Aorta (tissue), 5 donors: ENCODE measurements around the gene SIGLEC10. TPM values are rescaled to one million over a fixed set of nuclear protein-coding genes. Genes with fewer than 3 reads are reported as not detected.
"Not testable (repeated sequence)": the region's sequence is repeated elsewhere in the genome, so short reads cannot be mapped to it uniquely, and the experiment has no call there.

ENCODE experiments used
- ATAC-seq: fragments of 200-7000 bp; cut with Tn5 transposase; one replicate; pipeline ENCODE4 v1.9.1; 2022; ENCODE audit warnings: moderate library complexity; ENCODE audit not compliant: low FRiP score
- DNase-seq, 2 donors: peaks; one replicate each; pipeline ENCODE4 v3.0.0-alpha.2; 2020
- H3K27ac ChIP-seq, 2 donors: one replicate each; pipeline ENCODE4 v1.5.1; 2013; ENCODE audit warnings: low read length in 2 of 2, mild to moderate bottlenecking in 2 of 2, moderate library complexity in 2 of 2, control low read depth in 1 of 2, inconsistent platforms in 1 of 2, low read depth in 1 of 2
- H3K27me3 ChIP-seq, 2 donors: one replicate each; pipeline ENCODE4 v1.6.1; 2013; ENCODE audit warnings: control low read depth in 1 of 2, low read length in 1 of 2, mild to moderate bottlenecking in 1 of 2, moderate library complexity in 1 of 2; ENCODE audit not compliant: insufficient read depth in 2 of 2, control insufficient read depth in 1 of 2
- H3K36me3 ChIP-seq, 2 donors: one replicate each; pipeline ENCODE4 v1.6.1; 2013; ENCODE audit warnings: control low read depth in 1 of 2, low read length in 1 of 2, mild to moderate bottlenecking in 1 of 2; ENCODE audit not compliant: insufficient read depth in 2 of 2, control insufficient read depth in 1 of 2
- H3K4me1 ChIP-seq, 2 donors: one replicate each; pipeline ENCODE4 v1.6.1; 2013; ENCODE audit warnings: low read length in 2 of 2, control low read depth in 1 of 2, mild to moderate bottlenecking in 1 of 2, moderate library complexity in 1 of 2; ENCODE audit not compliant: insufficient read depth in 2 of 2, control insufficient read depth in 1 of 2
- H3K4me3 ChIP-seq, 2 donors: one replicate each; pipeline ENCODE4 v1.5.1; 2013; ENCODE audit warnings: low read length in 2 of 2, control low read depth in 1 of 2, mild to moderate bottlenecking in 1 of 2
- H3K9me3 ChIP-seq: one replicate; pipeline ENCODE4 v1.6.1; 2013; ENCODE audit warnings: mild to moderate bottlenecking, low read length; ENCODE audit not compliant: control insufficient read depth
- WGBS, 2 donors: extraction: QIAGEN DNeasy Blood & Tissue Kit; methylation state at CpG; one replicate each; pipeline ENCODE4 v1.1.7; 2013; 5-methylcytosine and 5-hydroxymethylcytosine counted together
- intact Hi-C, 2 donors: fragments of 100-400 bp; cut with DNase I; formaldehyde crosslinking; loops; one replicate each; pipeline versions ENCODE4 v1.14.2 to v1.15.0; 2022
- polyA plus RNA-seq, 2 donors: library from polyadenylated mRNA; stranded (reverse); fragments of 200-250 nt; gene quantifications; one replicate each; pipeline ENCODE4 v1.2.3, GENCODE V29; 2013
- total RNA-seq, 2 donors: library from RNA; stranded (reverse); fragmentation: NEBNext Ultra II Directional; extraction: Animal tissue kit (Norgen Biotek cat#: 25700); gene quantifications; one replicate each; pipeline ENCODE4 v1.2.1, GENCODE V29; 2021
- donor health status: healthy with polysubstance abuse.
- donor health status: Bipolar disorder and iron deficiency.
- donor health status: DM: no; HTN: no; CAD: no.
- donor health status: DM: no; HTN: no; CAD: no.
- donor health status: DM: yes; HTN: yes; CAD: no.

SIGLEC10 gene
- total and polyA plus RNA-seq, 4 donors: 1.2 to 4.6 (median 4.3) TPM

GRCh38 chr19:51402117-51402516 is 15.3 kb downstream of the SIGLEC10 start:
- ATAC-seq (no peak), DNase-seq (peak in 1 of 2 donors; percentile 19)
- H3K9me3 ChIP-seq: peaks cover 4% of the 10 kb centered on the region
- no peaks in the 10 kb centered on the region for H3K27me3 ChIP-seq
- no peaks in the 10 kb centered on the region for H3K4me1 ChIP-seq
- 94 to 96% methylated on average over 9 of the region's 9 CpGs for WGBS, 2 donors
- no peak overlapping the region for H3K27ac ChIP-seq
- no peaks in the 10 kb centered on the region for H3K36me3 ChIP-seq
- H3K4me3 ChIP-seq: no peak overlapping the region
- intact Hi-C loops: no loop called here

GRCh38 chr19:51399936-51400335 is 17.5 kb downstream of the SIGLEC10 start:
- ATAC-seq, H3K27me3 ChIP-seq, DNase-seq, H3K4me3 ChIP-seq, H3K27ac ChIP-seq, H3K36me3 ChIP-seq, H3K9me3 ChIP-seq, H3K4me1 ChIP-seq: not testable (repeated sequence)
- intact Hi-C loops: loop anchor here in 1 of 2 donors (10.0 kb wide), 1 partner anchor 195 kb away; no protein-coding TSS in a partner anchor
- 79 to 84% methylated on average over 7 of the region's 7 CpGs for WGBS, 2 donors

- no peak for ATAC-seq
- intact Hi-C loops: loop anchor here in 1 of 2 donors (10.0 kb wide), 1 partner anchor 196 kb away; no protein-coding TSS in a partner anchor
- WGBS, 2 donors: 91 to 92% methylated on average over 5 of the region's 5 CpGs
- Histone ChIP-seq H3K9me3 (peaks cover 2% of the 10 kb centered on the region), H3K36me3 (no peaks in the 10 kb centered on the region), H3K27ac (no peak overlapping the region), H3K27me3 (no peaks in the 10 kb centered on the region), H3K4me1 (no peaks in the 10 kb centered on the region), H3K4me3 (no peak overlapping the region)
- no peak for DNase-seq
Measured at GRCh38 chr19:51399231-51399630, 18.2 kb downstream of the SIGLEC10 start.

- DNase-seq (no peak), ATAC-seq (no peak)
- WGBS, 2 donors: 36 to 39% methylated on average over 7 of the region's 7 CpGs
- no peaks in the 10 kb centered on the region for H3K27me3 ChIP-seq
- H3K27ac ChIP-seq: no peak overlapping the region
- H3K9me3 ChIP-seq: peaks cover 2% of the 10 kb centered on the region
- no peaks in the 10 kb centered on the region for H3K4me1 ChIP-seq
- intact Hi-C loops: loop anchor here in 1 of 2 donors (10.0 kb wide), 1 partner anchor 197 kb away; no protein-coding TSS in a partner anchor
- H3K4me3 ChIP-seq: no peak overlapping the region
- no peaks in the 10 kb centered on the region for H3K36me3 ChIP-seq
Measured at GRCh38 chr19:51398096-51398704, 19.2 kb downstream of the SIGLEC10 start.

- H3K27me3 ChIP-seq, H3K36me3 ChIP-seq, H3K9me3 ChIP-seq, DNase-seq, H3K27ac ChIP-seq, H3K4me1 ChIP-seq, ATAC-seq, H3K4me3 ChIP-seq: not testable (repeated sequence)
- intact Hi-C loops: loop anchor here in 1 of 2 donors (10.0 kb wide), 1 partner anchor 197 kb away; no protein-coding TSS in a partner anchor
- 40 to 43% methylated on average over 9 of the region's 9 CpGs for WGBS, 2 donors
Measured at GRCh38 chr19:51397453-51397852, 20.0 kb downstream of the SIGLEC10 start.

GRCh38 chr19:51396175-51396574 is 21.3 kb downstream of the SIGLEC10 start:
- DNase-seq (no peak), ATAC-seq (no peak)
- no peak overlapping the region for H3K4me3 ChIP-seq
- intact Hi-C loops: loop anchor here in 1 of 2 donors (10.0 kb wide), 1 partner anchor 199 kb away; no protein-coding TSS in a partner anchor
- no peak overlapping the region for H3K27ac ChIP-seq
- WGBS, 2 donors: 92 to 100% methylated on average over 2 of the region's 2 CpGs
- H3K4me1 ChIP-seq: no peaks in the 10 kb centered on the region
- no peaks in the 10 kb centered on the region for H3K9me3 ChIP-seq
- no peaks in the 10 kb centered on the region for H3K36me3 ChIP-seq
- no peaks in the 10 kb centered on the region for H3K27me3 ChIP-seq

GRCh38 chr19:51394050-51394836 is 23.2 kb downstream of the SIGLEC10 start:
- Histone ChIP-seq H3K27me3 (no peaks in the 10 kb centered on the region), H3K4me3 (peak overlapping the region; percentile 13 to 30), H3K27ac (peak overlapping the region in 1 of 2 donors; percentile 7), H3K9me3 (no peaks in the 10 kb centered on the region), H3K4me1 (no peaks in the 10 kb centered on the region), H3K36me3 (no peaks in the 10 kb centered on the region)
- peak; percentile 95 to 96 for DNase-seq
- ATAC-seq: peak; percentile 96
- 1 to 2% methylated on average over 45 of the region's 45 CpGs for WGBS, 2 donors
- intact Hi-C loops: loop anchor here (1.0 to 10.0 kb wide), 3 partner anchors 27 to 201 kb away; no protein-coding TSS in a partner anchor

- WGBS, 2 donors: 74 to 90% methylated on average over 1 of the region's 1 CpG
- ATAC-seq (no peak), DNase-seq (no peak)
- Histone ChIP-seq H3K4me3 (no peak overlapping the region), H3K36me3 (no peaks in the 10 kb centered on the region), H3K27ac (no peak overlapping the region), H3K27me3 (no peaks in the 10 kb centered on the region), H3K4me1 (no peaks in the 10 kb centered on the region), H3K9me3 (no peaks in the 10 kb centered on the region)
- intact Hi-C loops: loop anchor here (5.0 to 10.0 kb wide), 2 partner anchors 55 to 202 kb away; no protein-coding TSS in a partner anchor
Measured at GRCh38 chr19:51392701-51393100, 24.7 kb downstream of the SIGLEC10 start.
